PC-3 (cell line): ENCODE results near the gene TIMM8A. TPM values are rescaled to one million over a fixed set of nuclear protein-coding genes. Genes with fewer than 3 reads are reported as not detected.

ENCODE experiments used
- ATAC-seq: fragments of 200-7000 bp; cut with Tn5 transposase; 2 replicates; pipeline ENCODE4 v1.9.1; 2020; ENCODE audit warnings: mild to moderate bottlenecking, moderate library complexity
- BruUV-seq: library from RNA; stranded (reverse); fragments of 400-500 nt; replicated peaks from 2 replicates; lab custom pipeline; 2021; lab: Mats Ljungman, UMichigan
- CTCF ChIA-PET: fragments of 300-600 bp; sonication (Branson Sonifier 250); formaldehyde crosslinking; loops from one replicate; lab custom pipeline; 2022; ENCODE audit warnings: antibody characterized with exemption; lab: Charles Lee
- POLR2A ChIA-PET: fragments of 300-600 bp; sonication (Branson Sonifier 250); formaldehyde crosslinking; loops from one replicate; lab custom pipeline; 2022; ENCODE audit warnings: antibody characterized with exemption; ENCODE audit not compliant: unreplicated experiment; lab: Charles Lee
- DNase-seq: peaks from one replicate; pipeline ENCODE4 v3.0.0-alpha.2; 2015
- H2AFZ ChIP-seq: fragments of 300-600 bp; sonication (generic); 2 replicates; pipeline ENCODE4 v1.6.0; 2016; ENCODE audit warnings: antibody characterized with exemption, low read length
- H3F3A ChIP-seq: fragments of 300-600 bp; sonication (generic); one replicate; pipeline ENCODE4 v1.6.0; 2017; ENCODE audit warnings: antibody characterized with exemption, low read length, control low read depth, mild to moderate bottlenecking; ENCODE audit not compliant: unreplicated experiment
- H3K27ac ChIP-seq: fragments of 300-600 bp; sonication (generic); 2 replicates; pipeline ENCODE4 v1.5.1; 2016; ENCODE audit warnings: mild to moderate bottlenecking, low read length
- H3K27me3 ChIP-seq: fragments of 300-600 bp; sonication (generic); 2 replicates; pipeline ENCODE4 v1.6.1; 2016; ENCODE audit warnings: low read length, mixed read lengths
- H3K36me3 ChIP-seq: fragments of 300-600 bp; sonication (generic); 2 replicates; pipeline ENCODE4 v1.6.1; 2016; ENCODE audit warnings: low read depth, mixed run types, low read length, mixed read lengths
- H3K4me1 ChIP-seq: fragments of 300-600 bp; sonication (generic); 2 replicates; pipeline ENCODE4 v1.5.1; 2016; ENCODE audit warnings: low read length; ENCODE audit not compliant: insufficient read depth
- H3K4me2 ChIP-seq: fragments of 300-600 bp; sonication (generic); 2 replicates; pipeline ENCODE4 v1.6.0; 2016; ENCODE audit warnings: low read length
- H3K4me3 ChIP-seq: fragments of 300-600 bp; sonication (generic); 2 replicates; pipeline ENCODE4 v1.5.1; 2016; ENCODE audit warnings: mild to moderate bottlenecking, low read length, mixed read lengths
- H3K79me2 ChIP-seq: fragments of 300-600 bp; sonication (generic); 2 replicates; pipeline ENCODE4 v1.6.1; 2017; ENCODE audit warnings: low read length, mixed read lengths
- H3K9ac ChIP-seq: fragments of 300-600 bp; sonication (generic); 2 replicates; pipeline ENCODE4 v1.6.0; 2016; ENCODE audit warnings: mild to moderate bottlenecking, low read length
- H3K9me2 ChIP-seq: fragments of 300-600 bp; sonication (generic); replicated peaks from 2 replicates; pipeline ENCODE4 v1.6.1; 2016; ENCODE audit warnings: mixed run types, low read length, mixed read lengths
- H3K9me3 ChIP-seq: fragments of 300-600 bp; sonication (generic); 2 replicates; pipeline ENCODE4 v1.6.1; 2016; ENCODE audit warnings: low read length, mixed read lengths
- H4K20me1 ChIP-seq: fragments of 300-600 bp; sonication (generic); 2 replicates; pipeline ENCODE4 v1.6.1; 2016; ENCODE audit warnings: low read length, mixed read lengths
- EZH2 ChIP-seq: fragments of 300-600 bp; sonication (generic); IDR thresholded peaks from one replicate; pipeline ENCODE4 v1.6.1; 2017; ENCODE audit warnings: antibody characterized with exemption, mild to moderate bottlenecking, low read length; ENCODE audit not compliant: unreplicated experiment
- EZH2phosphoT487 ChIP-seq: fragments of 300-600 bp; sonication (generic); IDR thresholded peaks from 2 replicates; pipeline ENCODE4 v1.6.1; 2018; ENCODE audit warnings: mild to moderate bottlenecking, antibody characterized with exemption, low read length, borderline replicate concordance
- intact Hi-C: fragments of 100-400 bp; cut with micrococcal nuclease; formaldehyde crosslinking; loops from 2 replicates; pipeline ENCODE4 v1.9.0; 2023
- total RNA-seq: library from RNA; depleted of rRNA; stranded (reverse); fragments of >200 nt; gene quantifications from 2 replicates; pipeline ENCODE4 v1.2.3, GENCODE V29; 2014
- TF ChIP-seq, protein P1 (sequence below): fragments of 300-600 bp; sonication (generic); conservative IDR thresholded peaks from 2 replicates; pipeline ENCODE4 v1.5.1; 2017; ENCODE audit warnings: antibody characterized with exemption, low read depth, mild to moderate bottlenecking, low read length

TIMM8A gene
- total RNA-seq, 1 experiment from 2014 or later = 5.0 TPM

DNA sequence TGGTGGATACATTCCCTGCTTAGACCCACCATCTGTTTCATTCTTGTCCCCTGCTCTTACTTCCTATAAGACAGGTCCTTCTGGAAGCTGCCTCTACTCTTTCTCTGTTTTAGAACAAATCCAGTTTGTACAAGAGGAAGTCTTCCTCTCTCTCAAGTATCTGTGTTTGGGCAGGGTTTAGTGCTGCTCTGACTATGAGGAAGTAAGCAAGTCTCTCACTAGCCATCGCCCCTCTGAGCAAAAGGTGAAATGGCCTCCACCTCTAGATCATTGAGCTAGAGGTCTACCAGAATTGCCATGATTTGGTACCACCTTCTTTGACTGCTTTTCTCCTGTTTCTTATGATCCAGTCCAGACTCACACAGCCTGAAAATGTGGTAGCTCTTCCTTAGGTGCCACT, 29.0 kb upstream of the TIMM8A start:
- no peaks in the 10 kb centered on the region for H3F3A ChIP-seq
- BruUV-seq = no TSS peak
- no peaks in the 10 kb centered on the region for H3K79me2 ChIP-seq
- H2AFZ ChIP-seq = no peak overlapping the region
- H3K4me3 ChIP-seq = no peak overlapping the region
- intact Hi-C loops = no loop called here
- H3K4me1 ChIP-seq = no peaks in the 10 kb centered on the region
- no peaks in the 10 kb centered on the region for H3K9me2 ChIP-seq
- no peaks in the 10 kb centered on the region for H3K9me3 ChIP-seq
- CTCF ChIA-PET = no interaction called here
- POLR2A ChIA-PET = no interaction called here
- no peak overlapping the region for H3K9ac ChIP-seq
- H3K27ac ChIP-seq = no peak overlapping the region
- H3K36me3 ChIP-seq = no peaks in the 10 kb centered on the region
- no peak overlapping the region for H3K4me2 ChIP-seq
- no peaks in the 10 kb centered on the region for H4K20me1 ChIP-seq
- ATAC-seq (no peak), DNase-seq (no peak)
- TF ChIP-seq, protein P1, sequence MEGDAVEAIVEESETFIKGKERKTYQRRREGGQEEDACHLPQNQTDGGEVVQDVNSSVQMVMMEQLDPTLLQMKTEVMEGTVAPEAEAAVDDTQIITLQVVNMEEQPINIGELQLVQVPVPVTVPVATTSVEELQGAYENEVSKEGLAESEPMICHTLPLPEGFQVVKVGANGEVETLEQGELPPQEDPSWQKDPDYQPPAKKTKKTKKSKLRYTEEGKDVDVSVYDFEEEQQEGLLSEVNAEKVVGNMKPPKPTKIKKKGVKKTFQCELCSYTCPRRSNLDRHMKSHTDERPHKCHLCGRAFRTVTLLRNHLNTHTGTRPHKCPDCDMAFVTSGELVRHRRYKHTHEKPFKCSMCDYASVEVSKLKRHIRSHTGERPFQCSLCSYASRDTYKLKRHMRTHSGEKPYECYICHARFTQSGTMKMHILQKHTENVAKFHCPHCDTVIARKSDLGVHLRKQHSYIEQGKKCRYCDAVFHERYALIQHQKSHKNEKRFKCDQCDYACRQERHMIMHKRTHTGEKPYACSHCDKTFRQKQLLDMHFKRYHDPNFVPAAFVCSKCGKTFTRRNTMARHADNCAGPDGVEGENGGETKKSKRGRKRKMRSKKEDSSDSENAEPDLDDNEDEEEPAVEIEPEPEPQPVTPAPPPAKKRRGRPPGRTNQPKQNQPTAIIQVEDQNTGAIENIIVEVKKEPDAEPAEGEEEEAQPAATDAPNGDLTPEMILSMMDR = no peak
- TF ChIP-seq EZH2phosphoT487 (no peak), EZH2 (no peak)
- H3K27me3 ChIP-seq = no peaks in the 10 kb centered on the region

DNA sequence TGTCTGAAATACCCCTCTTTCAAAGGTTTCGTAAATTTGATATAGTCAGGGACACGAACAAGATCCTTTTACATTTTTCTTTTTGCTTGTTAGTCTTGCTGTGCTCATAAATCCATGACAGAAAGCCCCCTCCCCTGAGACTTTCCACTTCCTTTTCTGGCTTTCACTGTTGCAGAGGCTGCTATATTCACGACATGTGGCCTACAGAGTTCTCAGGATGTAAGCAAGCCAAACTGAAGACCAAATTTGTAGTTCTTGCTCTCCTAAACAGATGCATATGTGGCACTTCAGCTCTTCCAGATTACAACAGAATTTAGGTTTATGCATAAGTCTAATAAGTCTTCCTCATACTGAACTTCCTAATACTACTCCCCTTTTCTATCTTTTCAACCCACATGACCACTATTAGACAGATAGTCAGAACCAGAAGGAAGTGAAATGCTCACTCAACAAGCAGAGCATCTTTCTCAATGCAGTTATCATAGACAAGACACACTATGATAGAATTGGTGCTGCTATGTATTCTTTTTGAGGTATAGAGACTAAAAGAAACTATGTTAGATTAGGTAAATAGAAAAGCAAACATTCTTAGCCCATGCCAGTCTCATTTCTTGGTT, 22.5 kb upstream of the TIMM8A start:
- ChIA-PET POLR2A (no interaction called here), CTCF (no interaction called here)
- H3K4me2 ChIP-seq = no peak overlapping the region
- ATAC-seq (no peak), DNase-seq (no peak)
- TF ChIP-seq EZH2 = no peak
- no peak for TF ChIP-seq EZH2phosphoT487
- TF ChIP-seq, protein P1 = no peak
- no peaks in the 10 kb centered on the region for H3F3A ChIP-seq
- H3K79me2 ChIP-seq = no peaks in the 10 kb centered on the region
- H3K27me3 ChIP-seq = peaks cover 5% of the 10 kb centered on the region; the same call in 1 of the 2 replicates
- H3K9me2 ChIP-seq = no peaks in the 10 kb centered on the region
- H3K36me3 ChIP-seq = no peaks in the 10 kb centered on the region
- H3K9ac ChIP-seq = no peak overlapping the region
- BruUV-seq = no TSS peak
- H3K9me3 ChIP-seq = no peaks in the 10 kb centered on the region
- H3K4me1 ChIP-seq = no peaks in the 10 kb centered on the region
- no peak overlapping the region for H3K27ac ChIP-seq
- H3K4me3 ChIP-seq = no peak overlapping the region
- H4K20me1 ChIP-seq = no peaks in the 10 kb centered on the region
- intact Hi-C loops = no loop called here
- no peak overlapping the region for H2AFZ ChIP-seq

DNA sequence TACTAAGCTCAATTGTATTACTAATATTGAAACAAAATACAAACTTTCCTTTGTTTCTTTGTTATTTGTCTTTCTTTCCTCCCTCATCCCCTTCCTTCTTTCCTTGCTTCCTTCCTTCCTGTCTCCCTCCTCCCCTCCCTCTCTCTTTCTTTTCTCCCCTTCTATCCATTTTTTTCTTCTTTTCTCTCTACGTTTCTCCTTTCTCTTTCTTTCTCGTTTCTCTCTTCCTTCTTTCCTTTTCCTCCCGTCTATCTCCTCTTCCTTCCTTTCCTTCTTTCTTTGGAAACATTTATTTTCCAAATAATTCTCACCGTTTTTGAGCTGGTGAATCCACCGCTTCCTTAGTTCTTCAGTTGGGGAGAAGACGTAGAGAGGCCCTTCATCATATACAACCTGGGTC, 21.1 kb upstream of the TIMM8A start:
- intact Hi-C loops = no loop called here
- Histone ChIP-seq H3K9me2 (no peaks in the 10 kb centered on the region), H3K9ac (no peak overlapping the region), H3K4me2 (no peak overlapping the region), H3F3A (no peaks in the 10 kb centered on the region), H3K79me2 (no peaks in the 10 kb centered on the region), H2AFZ (no peak overlapping the region), H3K4me3 (no peak overlapping the region), H4K20me1 (no peaks in the 10 kb centered on the region), H3K9me3 (no peaks in the 10 kb centered on the region), H3K27me3 (peaks cover 5% of the 10 kb centered on the region; the same call in 1 of the 2 replicates), H3K27ac (no peak overlapping the region), H3K36me3 (no peaks in the 10 kb centered on the region), H3K4me1 (no peaks in the 10 kb centered on the region)
- no TSS peak for BruUV-seq
- ATAC-seq (no peak), DNase-seq (no peak)
- TF ChIP-seq EZH2phosphoT487 = no peak
- TF ChIP-seq, protein P1 = no peak
- ChIA-PET CTCF (no interaction called here), POLR2A (no interaction called here)
